ENCODE data around the gene NUP153. TPM values are rescaled to one million over a fixed set of nuclear protein-coding genes. Genes with fewer than 3 reads are reported as not detected.

NUP153 gene
- total RNA-seq, 1 donor from 2014 or later = 34.6 TPM

DNA sequence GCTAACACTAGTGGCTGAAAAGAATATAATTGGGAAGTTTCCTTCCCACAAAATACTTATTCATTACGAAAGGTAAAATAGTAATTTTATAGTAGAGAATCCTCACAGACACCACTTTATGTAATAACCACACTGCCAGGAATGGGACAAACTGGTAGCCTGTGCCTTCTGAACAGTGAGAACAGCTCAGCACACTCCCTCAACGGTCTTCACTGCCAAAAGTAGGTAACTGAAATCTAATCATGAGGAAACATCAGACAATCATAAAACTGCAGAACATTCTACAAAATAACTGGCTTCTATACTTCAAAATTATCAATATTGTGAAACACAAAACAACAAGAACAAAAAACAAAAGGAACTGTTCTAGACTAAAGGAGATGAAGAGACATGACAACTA is 44.1 kb downstream of the NUP153 start:
- TF ChIP-seq, protein P1, sequence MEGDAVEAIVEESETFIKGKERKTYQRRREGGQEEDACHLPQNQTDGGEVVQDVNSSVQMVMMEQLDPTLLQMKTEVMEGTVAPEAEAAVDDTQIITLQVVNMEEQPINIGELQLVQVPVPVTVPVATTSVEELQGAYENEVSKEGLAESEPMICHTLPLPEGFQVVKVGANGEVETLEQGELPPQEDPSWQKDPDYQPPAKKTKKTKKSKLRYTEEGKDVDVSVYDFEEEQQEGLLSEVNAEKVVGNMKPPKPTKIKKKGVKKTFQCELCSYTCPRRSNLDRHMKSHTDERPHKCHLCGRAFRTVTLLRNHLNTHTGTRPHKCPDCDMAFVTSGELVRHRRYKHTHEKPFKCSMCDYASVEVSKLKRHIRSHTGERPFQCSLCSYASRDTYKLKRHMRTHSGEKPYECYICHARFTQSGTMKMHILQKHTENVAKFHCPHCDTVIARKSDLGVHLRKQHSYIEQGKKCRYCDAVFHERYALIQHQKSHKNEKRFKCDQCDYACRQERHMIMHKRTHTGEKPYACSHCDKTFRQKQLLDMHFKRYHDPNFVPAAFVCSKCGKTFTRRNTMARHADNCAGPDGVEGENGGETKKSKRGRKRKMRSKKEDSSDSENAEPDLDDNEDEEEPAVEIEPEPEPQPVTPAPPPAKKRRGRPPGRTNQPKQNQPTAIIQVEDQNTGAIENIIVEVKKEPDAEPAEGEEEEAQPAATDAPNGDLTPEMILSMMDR (IDR thresholded peaks at IDR 0.05) = no peak
- peaks cover 38% of the 10 kb centered on the region for H3K36me3 Mint-ChIP-seq (ENCODE audit: unreplicated experiment)
- no peak overlapping the region for H3K4me3 Mint-ChIP-seq (ENCODE audit: unreplicated experiment)
- no peaks in the 10 kb centered on the region for H3K9me3 Mint-ChIP-seq (ENCODE audit: unreplicated experiment)
- no peak overlapping the region for H3K27ac Mint-ChIP-seq (ENCODE audit: unreplicated experiment)
- H3K27me3 Mint-ChIP-seq (ENCODE audit: unreplicated experiment) = no peaks in the 10 kb centered on the region
- no peak for DNase-seq (ENCODE audit: extremely low spot score, unreplicated experiment)
- H3K4me1 Mint-ChIP-seq (ENCODE audit: unreplicated experiment) = no peaks in the 10 kb centered on the region

DNA sequence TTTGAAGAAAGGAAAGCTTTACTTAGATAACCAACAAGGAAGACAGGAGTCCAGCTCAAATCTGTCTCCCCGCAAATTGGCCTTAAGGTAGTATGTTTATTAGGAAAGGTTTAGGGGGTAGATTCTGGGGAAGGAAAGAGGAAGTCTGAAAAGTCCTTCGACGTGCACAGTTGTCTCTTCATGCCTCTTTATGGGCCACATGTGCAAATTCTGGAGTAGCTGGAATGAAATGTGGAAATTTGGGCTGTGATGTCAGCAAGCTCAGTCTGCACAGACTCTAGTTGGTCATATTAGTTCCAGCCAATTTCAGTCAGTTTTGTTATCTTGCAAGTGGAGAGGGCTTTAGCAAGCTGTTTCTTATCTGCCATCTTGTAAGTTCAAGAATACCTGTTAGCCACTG is 50.1 kb downstream of the NUP153 start:
- no peak overlapping the region for H3K4me3 Mint-ChIP-seq (ENCODE audit: unreplicated experiment)
- DNase-seq (ENCODE audit: extremely low spot score, unreplicated experiment) = no peak
- TF ChIP-seq, protein P1 (IDR thresholded peaks at IDR 0.05) = no peak
- peaks cover 33% of the 10 kb centered on the region for H3K36me3 Mint-ChIP-seq (ENCODE audit: unreplicated experiment)
- no peaks in the 10 kb centered on the region for H3K9me3 Mint-ChIP-seq (ENCODE audit: unreplicated experiment)
- peaks cover 2% of the 10 kb centered on the region for H3K4me1 Mint-ChIP-seq (ENCODE audit: unreplicated experiment)
- no peak overlapping the region for H3K27ac Mint-ChIP-seq (ENCODE audit: unreplicated experiment)
- H3K27me3 Mint-ChIP-seq (ENCODE audit: unreplicated experiment) = no peaks in the 10 kb centered on the region

DNA sequence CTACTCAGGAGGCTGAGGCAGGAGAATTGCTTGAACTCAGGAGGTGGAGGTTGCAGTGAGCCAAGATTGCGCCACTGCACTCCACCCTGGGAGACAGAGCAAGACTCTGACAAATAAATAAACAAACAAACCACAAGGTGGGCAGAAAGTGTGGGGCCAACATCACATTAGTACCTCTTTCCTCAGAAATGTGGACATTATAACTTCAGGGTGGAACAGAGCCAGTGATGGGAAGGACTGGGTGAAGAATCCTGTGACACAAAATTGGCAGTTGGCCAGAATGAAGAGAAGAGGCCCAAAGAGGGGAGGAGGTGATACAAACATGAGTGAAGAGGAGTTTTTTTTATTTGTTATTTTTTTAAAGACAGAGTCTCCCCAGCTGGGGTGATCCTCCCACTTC is 50.6 kb downstream of the NUP153 start:
- Mint-ChIP-seq H3K27me3 (ENCODE audit: unreplicated experiment) (no peaks in the 10 kb centered on the region), H3K36me3 (ENCODE audit: unreplicated experiment) (peaks cover 30% of the 10 kb centered on the region), H3K4me3 (ENCODE audit: unreplicated experiment) (no peak overlapping the region), H3K4me1 (ENCODE audit: unreplicated experiment) (peaks cover 2% of the 10 kb centered on the region), H3K9me3 (ENCODE audit: unreplicated experiment) (no peaks in the 10 kb centered on the region), H3K27ac (ENCODE audit: unreplicated experiment) (no peak overlapping the region)
- DNase-seq (ENCODE audit: extremely low spot score, unreplicated experiment) = no peak
- TF ChIP-seq, protein P1 (IDR thresholded peaks at IDR 0.05) = no peak

DNA sequence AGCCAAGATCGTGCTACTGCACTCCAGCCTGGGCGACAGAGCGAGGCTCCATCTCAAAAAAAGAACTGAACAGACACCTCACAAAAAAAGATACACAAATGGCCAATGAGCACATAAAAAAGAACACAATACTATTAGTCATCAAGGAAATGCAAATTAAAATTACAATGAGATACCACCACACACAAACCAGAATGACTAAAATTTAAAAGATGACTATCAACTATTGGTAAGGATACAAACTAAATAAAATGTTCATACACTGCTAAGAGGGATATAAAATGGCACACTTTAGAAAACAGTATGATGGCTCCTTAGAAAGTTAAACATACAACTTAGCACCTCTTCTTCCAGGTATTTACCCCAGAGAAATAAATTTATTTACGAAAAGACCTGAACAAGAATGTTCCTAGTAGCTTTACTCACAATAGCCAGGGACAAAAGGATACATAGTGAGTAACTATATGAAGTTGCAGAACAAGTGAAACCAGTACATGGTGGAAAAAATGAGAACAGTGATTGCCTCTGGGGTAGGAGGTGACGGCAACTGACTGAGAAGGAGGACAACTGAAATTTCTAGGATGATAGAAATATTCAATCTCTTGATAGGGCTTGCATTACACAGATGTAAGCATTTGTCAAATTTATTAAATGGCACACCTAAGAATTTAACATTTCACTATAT is 53.4 kb downstream of the NUP153 start:
- peak overlapping the region; percentile 31 for H3K27ac Mint-ChIP-seq (ENCODE audit: unreplicated experiment)
- peaks cover 33% of the 10 kb centered on the region for H3K36me3 Mint-ChIP-seq (ENCODE audit: unreplicated experiment)
- H3K4me1 Mint-ChIP-seq (ENCODE audit: unreplicated experiment) = peaks cover 6% of the 10 kb centered on the region
- no peaks in the 10 kb centered on the region for H3K27me3 Mint-ChIP-seq (ENCODE audit: unreplicated experiment)
- H3K9me3 Mint-ChIP-seq (ENCODE audit: unreplicated experiment) = no peaks in the 10 kb centered on the region
- DNase-seq (ENCODE audit: extremely low spot score, unreplicated experiment) = no peak
- TF ChIP-seq, protein P1 (IDR thresholded peaks at IDR 0.05) = no peak
- no peak overlapping the region for H3K4me3 Mint-ChIP-seq (ENCODE audit: unreplicated experiment)

DNA sequence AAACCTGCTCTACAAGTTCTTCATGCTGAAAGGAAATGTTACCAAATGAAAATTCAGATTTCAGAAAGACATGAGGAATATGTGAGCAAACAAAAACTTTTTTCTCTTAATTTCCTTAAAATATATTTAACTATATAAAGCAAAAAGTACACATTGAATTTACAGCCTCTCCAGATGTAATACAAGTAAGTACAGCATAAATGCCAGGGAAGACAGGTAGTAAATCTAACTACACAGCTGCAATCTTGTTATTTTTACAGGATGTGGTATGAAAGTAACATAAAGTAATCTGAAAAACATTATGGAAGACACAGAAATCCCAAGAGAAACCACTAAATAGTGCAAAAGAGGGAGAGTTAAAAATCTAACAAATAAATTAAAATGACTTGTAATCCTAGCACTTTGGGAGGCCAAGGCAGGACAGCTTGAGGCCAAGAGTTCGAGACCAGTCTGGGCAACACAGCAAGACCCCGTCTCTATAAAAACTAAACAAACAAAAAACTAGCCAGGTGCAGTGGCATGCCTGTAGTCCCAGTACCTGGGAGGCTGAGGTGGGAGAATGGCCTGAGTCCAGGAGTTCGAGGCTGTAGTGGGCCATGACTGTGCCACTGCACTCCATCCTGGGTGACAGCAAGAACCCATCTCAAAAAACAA is 55.9 kb downstream of the NUP153 start:
- Mint-ChIP-seq H3K27me3 (ENCODE audit: unreplicated experiment) (no peaks in the 10 kb centered on the region), H3K4me3 (ENCODE audit: unreplicated experiment) (no peak overlapping the region), H3K9me3 (ENCODE audit: unreplicated experiment) (no peaks in the 10 kb centered on the region), H3K36me3 (ENCODE audit: unreplicated experiment) (peaks cover 39% of the 10 kb centered on the region), H3K27ac (ENCODE audit: unreplicated experiment) (no peak overlapping the region), H3K4me1 (ENCODE audit: unreplicated experiment) (peaks cover 6% of the 10 kb centered on the region)
- TF ChIP-seq, protein P1 (IDR thresholded peaks at IDR 0.05) = no peak
- no peak for DNase-seq (ENCODE audit: extremely low spot score, unreplicated experiment)

All from osteocyte (in vitro differentiated cells).